ENCODE data around the gene AMER3.

The AMER3 gene

GRCh38 chr2:130754811-130755210 is 529 bp upstream of the AMER3 start:
- no peak for DNase-seq

- no peak for DNase-seq
These were observed 923 bp downstream of the AMER3 start for GRCh38 chr2:130756053-130756873.

GRCh38 chr2:130756874-130757668 is 1.7 kb downstream of the AMER3 start:
- DNase-seq, result no peak

GRCh38 chr2:130759906-130760753 is 4.8 kb downstream of the AMER3 start:
- DNase-seq, result no peak

GRCh38 chr2:130760754-130761751 is 5.7 kb downstream of the AMER3 start:
- no peak for DNase-seq

- DNase-seq, result no peak
These were observed 6.9 kb downstream of the AMER3 start for GRCh38 chr2:130762031-130762909.

- no peak for DNase-seq
These were observed 7.6 kb downstream of the AMER3 start for GRCh38 chr2:130762910-130763385.

- no peak for DNase-seq
These were observed 8.1 kb downstream of the AMER3 start for GRCh38 chr2:130763405-130763804.

- no peak for DNase-seq
These were observed 8.9 kb downstream of the AMER3 start for GRCh38 chr2:130764035-130764820.

GRCh38 chr2:130764821-130765115 is 9.4 kb downstream of the AMER3 start:
- DNase-seq, result no peak

GRCh38 chr2:130765464-130765863 is 10.1 kb downstream of the AMER3 start:
- DNase-seq, result no peak

GRCh38 chr2:130766037-130766436 is 10.7 kb downstream of the AMER3 start:
- no peak for DNase-seq

- no peak for DNase-seq
These were observed 11.5 kb downstream of the AMER3 start for GRCh38 chr2:130766711-130767407.

- DNase-seq, result no peak
These were observed 12.1 kb downstream of the AMER3 start for GRCh38 chr2:130767408-130767775.

- DNase-seq, result no peak
These were observed 13.0 kb downstream of the AMER3 start for GRCh38 chr2:130768191-130768855.

- no peak for DNase-seq
These were observed 14.1 kb downstream of the AMER3 start for GRCh38 chr2:130769343-130769907.

- no peak for DNase-seq
These were observed 21.2 kb downstream of the AMER3 start for GRCh38 chr2:130776550-130776949.

GRCh38 chr2:130778781-130779180 is 23.4 kb downstream of the AMER3 start:
- no peak for DNase-seq
